Measurements from ENCODE around the gene DUOX2. TPM values are rescaled to one million over a fixed set of nuclear protein-coding genes. Genes with fewer than 3 reads are reported as not detected.

DUOX2 gene
- total RNA-seq, 4 donors from 2014 or later: 5.0 to 50.7 (median 22.6) TPM

GRCh38 chr15:45115312-45115820 lies 1.4 kb upstream of the DUOX2 start:
- Histone ChIP-seq H3K27me3 (peaks cover 19 to 97% (median 28%) of the 10 kb centered on the region in 4 donors), H3K4me3 (no peak overlapping the region), H3K4me1 (peaks cover 17 to 71% (median 40%) of the 10 kb centered on the region in 3 donors), H3K36me3 (peaks cover 0 to 25% (median 7%) of the 10 kb centered on the region in 3 donors), H3K27ac (no peak overlapping the region), H3K9me3 (no peaks in the 10 kb centered on the region)
- 59 to 60% methylated on average over 4 to 5 of the region's 7 CpGs for WGBS, 2 donors
- DNase-seq: no peak
- TF ChIP-seq, protein P1, sequence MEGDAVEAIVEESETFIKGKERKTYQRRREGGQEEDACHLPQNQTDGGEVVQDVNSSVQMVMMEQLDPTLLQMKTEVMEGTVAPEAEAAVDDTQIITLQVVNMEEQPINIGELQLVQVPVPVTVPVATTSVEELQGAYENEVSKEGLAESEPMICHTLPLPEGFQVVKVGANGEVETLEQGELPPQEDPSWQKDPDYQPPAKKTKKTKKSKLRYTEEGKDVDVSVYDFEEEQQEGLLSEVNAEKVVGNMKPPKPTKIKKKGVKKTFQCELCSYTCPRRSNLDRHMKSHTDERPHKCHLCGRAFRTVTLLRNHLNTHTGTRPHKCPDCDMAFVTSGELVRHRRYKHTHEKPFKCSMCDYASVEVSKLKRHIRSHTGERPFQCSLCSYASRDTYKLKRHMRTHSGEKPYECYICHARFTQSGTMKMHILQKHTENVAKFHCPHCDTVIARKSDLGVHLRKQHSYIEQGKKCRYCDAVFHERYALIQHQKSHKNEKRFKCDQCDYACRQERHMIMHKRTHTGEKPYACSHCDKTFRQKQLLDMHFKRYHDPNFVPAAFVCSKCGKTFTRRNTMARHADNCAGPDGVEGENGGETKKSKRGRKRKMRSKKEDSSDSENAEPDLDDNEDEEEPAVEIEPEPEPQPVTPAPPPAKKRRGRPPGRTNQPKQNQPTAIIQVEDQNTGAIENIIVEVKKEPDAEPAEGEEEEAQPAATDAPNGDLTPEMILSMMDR (IDR thresholded peaks at IDR 0.05): no peak
- no peak for TF ChIP-seq POLR2A (IDR thresholded peaks at IDR 0.05)
- intact Hi-C loops (cut with DNase I): loop anchor here (5.0 kb wide), 1 partner anchor 143 kb away; no protein-coding TSS in a partner anchor

DNA sequence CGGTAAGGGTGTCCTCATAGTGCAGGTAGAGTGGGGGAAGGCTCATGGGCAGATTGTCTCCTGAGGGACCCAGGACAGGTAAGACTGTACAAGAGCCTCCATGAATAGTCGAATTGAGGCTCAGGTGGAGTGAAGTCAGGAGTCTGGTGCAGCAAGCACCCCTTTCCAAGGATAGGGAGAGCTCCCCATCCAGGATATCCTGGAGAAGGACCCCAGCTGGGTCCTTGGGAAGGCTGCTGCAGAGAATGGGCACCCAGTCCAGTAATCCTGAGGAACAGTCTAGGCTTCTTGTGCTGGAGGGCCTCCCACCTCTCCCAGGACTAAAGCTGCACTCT lies 746 bp upstream of the DUOX2 start:
- Histone ChIP-seq H3K9me3 (no peaks in the 10 kb centered on the region), H3K27me3 (peaks cover 19 to 97% (median 28%) of the 10 kb centered on the region in 4 donors), H3K27ac (no peak overlapping the region), H3K4me1 (peaks cover 17 to 71% (median 40%) of the 10 kb centered on the region in 3 donors), H3K4me3 (peak overlapping the region in 1 of 4 donors; percentile 51), H3K36me3 (peaks cover 0 to 19% (median under 1%) of the 10 kb centered on the region in 3 donors)
- TF ChIP-seq, protein P1 (IDR thresholded peaks at IDR 0.05): no peak
- TF ChIP-seq POLR2A (IDR thresholded peaks at IDR 0.05): no peak
- intact Hi-C loops (cut with DNase I): loop anchor here (5.0 kb wide), 1 partner anchor 142 kb away; no protein-coding TSS in a partner anchor
- 0% methylated on average over 1 of the region's 2 CpGs; no CpG with 5 or more reads in 1 of the 2 donors for WGBS, 2 donors
- DNase-seq: no peak

DNA sequence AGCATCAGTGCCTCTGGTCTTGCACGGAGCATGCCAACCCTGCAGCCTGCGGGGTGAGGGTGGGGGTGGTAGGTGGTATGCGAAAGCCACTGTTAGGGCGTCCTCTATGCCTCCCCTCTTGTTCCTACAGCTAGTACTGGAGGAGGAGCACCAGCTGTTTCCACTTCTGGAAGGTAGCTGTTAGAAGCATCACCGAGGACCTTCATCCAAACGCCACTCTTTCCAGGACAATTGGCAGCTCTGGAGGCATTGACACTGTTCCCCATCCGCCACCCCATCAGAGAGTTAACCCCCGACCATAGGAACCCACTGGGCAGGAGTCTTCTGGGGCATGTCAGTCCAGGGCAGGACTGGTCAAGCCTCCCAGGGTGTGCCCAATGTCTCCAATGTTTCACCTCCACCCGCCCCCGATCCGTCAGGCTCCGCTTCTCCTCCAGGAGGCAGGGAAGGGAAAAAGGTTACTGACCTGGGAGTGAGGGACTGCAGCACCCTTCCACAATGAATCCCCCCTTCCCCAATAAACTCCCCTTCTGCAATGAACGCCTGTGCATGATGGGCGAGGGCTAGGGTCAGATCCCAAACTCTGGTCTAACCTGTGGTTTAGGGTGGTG lies 487 bp downstream of the DUOX2 start:
- Histone ChIP-seq H3K27ac (no peak overlapping the region), H3K27me3 (peaks cover 19 to 96% (median 28%) of the 10 kb centered on the region in 4 donors), H3K36me3 (peaks cover 0 to 7% (median 0%) of the 10 kb centered on the region in 3 donors), H3K4me3 (peak overlapping the region in 3 of 4 donors; percentile 26 to 51 (median 32)), H3K9me3 (no peaks in the 10 kb centered on the region), H3K4me1 (peaks cover 17 to 71% (median 40%) of the 10 kb centered on the region in 3 donors)
- no peak for DNase-seq
- WGBS, 2 donors: 9 to 10% methylated on average over 6 to 9 of the region's 14 CpGs
- TF ChIP-seq, protein P1 (IDR thresholded peaks at IDR 0.05): no peak
- no peak for TF ChIP-seq POLR2A (IDR thresholded peaks at IDR 0.05)
- intact Hi-C loops (cut with DNase I): no loop called here

DNA sequence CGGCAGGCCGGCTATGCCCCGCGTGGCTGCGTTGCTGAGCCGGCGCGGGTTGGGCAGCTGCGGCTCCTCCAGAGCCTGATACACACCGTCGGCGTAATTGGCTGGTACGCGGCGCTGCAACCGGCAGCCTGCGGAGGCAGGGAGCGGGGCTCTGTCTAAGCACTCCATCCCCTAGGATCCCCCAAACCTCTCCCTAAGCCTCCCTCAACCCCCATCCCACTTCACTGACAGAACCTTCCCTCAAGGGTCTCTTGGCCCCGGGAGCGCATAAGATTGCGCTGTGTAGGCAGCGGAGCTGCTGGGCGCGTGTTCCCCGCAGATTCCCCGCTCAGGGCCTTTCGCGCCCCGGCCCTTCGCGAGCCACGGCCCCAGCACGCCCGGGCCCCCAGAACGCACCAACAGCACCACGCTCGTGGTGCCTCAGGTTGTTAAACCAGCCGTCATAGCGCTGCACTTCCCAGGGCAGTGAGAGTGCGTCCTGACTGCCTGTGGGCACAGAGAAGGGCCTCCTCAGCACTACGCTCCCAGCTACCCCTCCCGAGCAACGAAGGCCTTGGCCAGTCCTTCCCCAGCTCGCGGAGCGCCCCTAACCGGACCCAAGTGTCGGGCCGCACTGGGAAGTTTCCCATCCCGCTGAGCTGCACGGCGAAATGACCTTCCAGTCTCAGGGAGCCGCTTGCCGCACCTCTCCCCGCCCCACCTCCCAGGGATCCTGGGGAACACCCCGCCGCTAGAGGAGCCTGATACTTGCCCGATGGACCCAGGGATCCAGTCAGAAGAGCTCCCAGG lies 1.2 kb downstream of the DUOX2 start:
- Histone ChIP-seq H3K27ac (no peak overlapping the region), H3K36me3 (peaks cover 0 to 5% (median 0%) of the 10 kb centered on the region in 3 donors), H3K9me3 (no peaks in the 10 kb centered on the region), H3K27me3 (peaks cover 19 to 97% (median 28%) of the 10 kb centered on the region in 4 donors), H3K4me3 (peak overlapping the region; percentile 26 to 51 (median 34)), H3K4me1 (peaks cover 17 to 65% (median 39%) of the 10 kb centered on the region in 3 donors)
- intact Hi-C loops (cut with DNase I): no loop called here
- TF ChIP-seq, protein P1 (IDR thresholded peaks at IDR 0.05): no peak
- no peak for TF ChIP-seq POLR2A (IDR thresholded peaks at IDR 0.05)
- no peak for DNase-seq
- 0 to 7% methylated on average over 9 to 10 of the region's 58 CpGs for WGBS, 2 donors

Data from esophagus squamous epithelium (tissue), 5 donors.